ENCODE results near the gene APOD.

- TF ChIP-seq POLR2A (IDR thresholded peaks at IDR 0.05) (no peak), CTCF (IDR thresholded peaks at IDR 0.05) (no peak)
Observed at GRCh38 chr3:195568630-195569029, 15.1 kb downstream of the APOD start.

Measured in vagina (tissue), 2 donors.